HG03565 (cell line): ENCODE results near the gene OVAAL.
"Not testable (repeated sequence)": the region's sequence is repeated elsewhere in the genome, so short reads cannot be mapped to it uniquely, and the experiment has no call there.

Source experiments
- ATAC-seq: cut with Tn5 transposase; IDR thresholded peaks from one replicate; pipeline ENCODE4 v1.9.1; 2021; ENCODE audit warnings: mild to moderate bottlenecking, moderate library complexity; ENCODE audit not compliant: unreplicated experiment

Gene OVAAL

GRCh38 chr1:180540697-180541594 is 17.8 kb upstream of the OVAAL start:
- ATAC-seq, result no peak

- ATAC-seq, result no peak
These were observed 16.5 kb upstream of the OVAAL start for GRCh38 chr1:180542113-180542837.

- no peak for ATAC-seq
These were observed 16.0 kb upstream of the OVAAL start for GRCh38 chr1:180542838-180543145.

- no peak for ATAC-seq
These were observed 14.7 kb upstream of the OVAAL start for GRCh38 chr1:180544050-180544449.

GRCh38 chr1:180545991-180546390 is 12.8 kb upstream of the OVAAL start:
- no peak for ATAC-seq

- ATAC-seq, result no peak
These were observed 10.0 kb upstream of the OVAAL start for GRCh38 chr1:180548686-180549317.

GRCh38 chr1:180549770-180550169 is 9.0 kb upstream of the OVAAL start:
- ATAC-seq, result not testable (repeated sequence)

GRCh38 chr1:180550241-180550640 is 8.5 kb upstream of the OVAAL start:
- no peak for ATAC-seq

GRCh38 chr1:180551997-180552396 is 6.8 kb upstream of the OVAAL start:
- ATAC-seq, result no peak

- ATAC-seq, result not testable (repeated sequence)
These were observed 5.7 kb upstream of the OVAAL start for GRCh38 chr1:180553046-180553445.

GRCh38 chr1:180555411-180555810 is 3.4 kb upstream of the OVAAL start:
- ATAC-seq, result no peak

- ATAC-seq, result no peak
These were observed 1.6 kb downstream of the OVAAL start for GRCh38 chr1:180560200-180560867.

- no peak for ATAC-seq
These were observed 2.3 kb downstream of the OVAAL start for GRCh38 chr1:180560868-180561600.

- no peak for ATAC-seq
These were observed 3.9 kb downstream of the OVAAL start for GRCh38 chr1:180562640-180563025.

GRCh38 chr1:180563026-180563827 is 4.5 kb downstream of the OVAAL start:
- ATAC-seq, result no peak

- ATAC-seq, result no peak
These were observed 6.5 kb downstream of the OVAAL start for GRCh38 chr1:180565121-180565871.

- ATAC-seq, result no peak
These were observed 7.3 kb downstream of the OVAAL start for GRCh38 chr1:180566026-180566425.

- ATAC-seq, result no peak
These were observed 7.7 kb downstream of the OVAAL start for GRCh38 chr1:180566495-180566894.

- ATAC-seq, result no peak
These were observed 8.9 kb downstream of the OVAAL start for GRCh38 chr1:180567654-180568053.
